AG04450 (cell line): Measurements from ENCODE around the gene DPYD. TPM values are rescaled to one million over a fixed set of nuclear protein-coding genes. Genes with fewer than 3 reads are reported as not detected.

Experiments used
- CTCF ChIA-PET: fragments of 300-600, 350-600 bp; formaldehyde crosslinking; extraction: SDS; loops from one replicate; lab custom pipeline; 2022; ENCODE audit warnings: antibody characterized with exemption, inconsistent platforms; lab: Charles Lee
- POLR2A ChIA-PET: fragments of 350-600 bp; formaldehyde crosslinking; extraction: SDS; loops from one replicate; lab custom pipeline; 2021; ENCODE audit warnings: antibody characterized with exemption, inconsistent platforms; lab: Yijun Ruan, JAX
- DNase-seq: peaks from one replicate; pipeline ENCODE4 v3.0.0-alpha.2; 2011; ENCODE audit warnings: low read depth, low spot score
- H3K27ac ChIP-seq: one replicate; pipeline ENCODE4 v1.5.1; 2012; ENCODE audit warnings: low read depth, low read length, control low read depth
- H3K27me3 ChIP-seq: one replicate; pipeline ENCODE4 v1.6.0; 2012; ENCODE audit warnings: low read length; ENCODE audit not compliant: control insufficient read depth, insufficient read depth
- H3K4me3 ChIP-seq: 2 replicates; pipeline ENCODE4 v1.5.1; 2011; ENCODE audit warnings: mild to moderate bottlenecking, low read depth, low read length, control low read depth
- H3K9me3 ChIP-seq: 2 replicates; pipeline ENCODE4 v1.5.1; 2012; ENCODE audit warnings: low read length; ENCODE audit not compliant: control insufficient read depth, insufficient read depth
- CTCF ChIP-seq: IDR thresholded peaks from 2 replicates; pipeline ENCODE4 v1.5.1; 2011; ENCODE audit warnings: low read depth, low read length, control low read depth, inconsistent platforms
- polyA plus RNA-seq: library from polyadenylated mRNA; depleted of rRNA; stranded (reverse); fragments of >200 nt; gene quantifications from 2 replicates; pipeline ENCODE4 v1.2.3, GENCODE V29; 2011

Gene DPYD
- polyA plus RNA-seq, 1 experiment, result 21.4 TPM

GRCh38 chr1:97433824-97434177, 487.0 kb downstream of the DPYD start:
- Histone ChIP-seq H3K27me3 (no peaks in the 10 kb centered on the region), H3K27ac (no peak overlapping the region), H3K4me3 (no peak overlapping the region), H3K9me3 (no peaks in the 10 kb centered on the region)
- ChIA-PET CTCF (no interaction called here), POLR2A (interaction anchor here (0.5 kb wide), 1 partner anchor 380 kb away, joined by 3 read pairs; no protein-coding TSS in a partner anchor)
- no peak for TF ChIP-seq CTCF
- DNase-seq, result no peak

GRCh38 chr1:97433094-97433823, 487.6 kb downstream of the DPYD start:
- no peak for TF ChIP-seq CTCF
- peak overlapping the region; percentile 31 for H3K27ac ChIP-seq
- H3K4me3 ChIP-seq, result no peak overlapping the region
- CTCF ChIA-PET, result interaction anchor here (0.6 kb wide), 1 partner anchor 1067 kb away, joined by 3 read pairs; no protein-coding TSS in a partner anchor
- no peaks in the 10 kb centered on the region for H3K27me3 ChIP-seq
- peak; percentile 66 for DNase-seq
- H3K9me3 ChIP-seq, result no peaks in the 10 kb centered on the region
- POLR2A ChIA-PET, result interaction anchor here (0.5 kb wide), 1 partner anchor 381 kb away, joined by 3 read pairs; no protein-coding TSS in a partner anchor

GRCh38 chr1:97427371-97427770, 493.5 kb downstream of the DPYD start:
- TF ChIP-seq CTCF, result no peak
- ChIA-PET POLR2A (no interaction called here), CTCF (no interaction called here)
- DNase-seq, result no peak
- H3K27me3 ChIP-seq, result no peaks in the 10 kb centered on the region
- H3K9me3 ChIP-seq, result no peaks in the 10 kb centered on the region
- H3K27ac ChIP-seq, result no peak overlapping the region
- H3K4me3 ChIP-seq, result no peak overlapping the region

- CTCF ChIA-PET, result no interaction called here
- POLR2A ChIA-PET, result no interaction called here
- no peaks in the 10 kb centered on the region for H3K27me3 ChIP-seq
Measured at GRCh38 chr1:97424209-97424608, 496.6 kb downstream of the DPYD start.

More at GRCh38 chr1:97424209-97424608, 496.6 kb downstream of the DPYD start:
- Histone ChIP-seq H3K4me3 (no peak overlapping the region), H3K27ac (no peak overlapping the region), H3K9me3 (no peaks in the 10 kb centered on the region)
- no peak for TF ChIP-seq CTCF
- DNase-seq, result no peak
